HepG2 (cell line): ENCODE results near the gene COX14. TPM values are rescaled to one million over a fixed set of nuclear protein-coding genes. Genes with fewer than 3 reads are reported as not detected.
A peak's percentile ranks its signal among the peaks of the same experiment; 100 is the strongest.

Experiments used
- ATAC-seq: fragments of 200-7000 bp; cut with Tn5 transposase; 3 replicates; pipeline ENCODE4 v1.9.1; 2020; ENCODE audit warnings: mild to moderate bottlenecking, moderate library complexity
- BruUV-seq: library from RNA; stranded (reverse); fragments of 400-500 nt; replicated peaks from 2 replicates; lab custom pipeline; 2021; lab: Mats Ljungman, UMichigan
- CTCF ChIA-PET: fragments of 300-600 bp; formaldehyde crosslinking; extraction: SDS; loops from one replicate; lab custom pipeline; 2021; ENCODE audit warnings: low total read pairs, inconsistent platforms, low intra/inter-chr PET ratio; lab: Yijun Ruan, JAX
- POLR2A ChIA-PET: fragments of 350-600 bp; sonication (Branson Sonifier 250); formaldehyde crosslinking; loops from one replicate; lab custom pipeline; 2020; ENCODE audit warnings: antibody characterized with exemption, inconsistent platforms; lab: Yijun Ruan, JAX
- DNase-seq: peaks from one replicate; pipeline ENCODE4 v3.0.0-alpha.2; 2015; ENCODE audit warnings: low spot score
- FAIRE-seq: peaks from 3 replicates; lab custom pipeline; 2011; peaks lifted over from hg19 to GRCh38; lab: Jason Lieb, UNC
- H2AFZ ChIP-seq: one replicate; pipeline ENCODE4 v1.6.1; 2011; ENCODE audit warnings: low read length, inconsistent platforms
- H3K27ac ChIP-seq: fragments of 300-600 bp; 3 replicates; pipeline ENCODE4 v1.8.0; 2011; ENCODE audit warnings: mixed run types, mild to moderate bottlenecking, mixed read lengths, low read length, inconsistent platforms; ENCODE audit not compliant: insufficient read depth; ENCODE audit errors: extremely low read length
- H3K27me3 ChIP-seq, 2 experiments: fragments of 200-600 bp in 1 of 2; 2 replicates in 1 of 2; 3 replicates in 1 of 2; pipeline versions ENCODE4 v1.6.0 to v1.8.0; 2011; ENCODE audit warnings: low read length in 2 of 2, mild to moderate bottlenecking in 2 of 2, moderate library complexity in 2 of 2, inconsistent platforms in 1 of 2; ENCODE audit not compliant: insufficient read depth in 2 of 2, control insufficient read depth in 1 of 2
- H3K36me3 ChIP-seq, 2 experiments: fragments of 200-600 bp in 1 of 2; replicated peaks in 1 of 2; 2 replicates in 1 of 2; 3 replicates in 1 of 2; pipeline versions ENCODE4 v1.5.1 to v1.8.0; 2011; ENCODE audit warnings: low read length in 2 of 2, inconsistent platforms in 1 of 2; ENCODE audit not compliant: insufficient read depth in 2 of 2, control insufficient read depth in 1 of 2
- H3K4me1 ChIP-seq: 2 replicates; pipeline ENCODE4 v1.5.1; 2012; ENCODE audit warnings: low read length, inconsistent platforms; ENCODE audit not compliant: insufficient read depth
- H3K4me2 ChIP-seq: 2 replicates; pipeline ENCODE4 v1.6.0; 2011; ENCODE audit warnings: low read depth, low read length, inconsistent platforms
- H3K4me3 ChIP-seq, 3 experiments: fragments of 200-600 bp in 1 of 3; sonication (generic), shearing (Covaris generic) in 1 of 3; replicated peaks in 1 of 3; 2 replicates each; pipeline ENCODE4 v1.5.1; 2011 to 2016; ENCODE audit warnings: low read length in 3 of 3, inconsistent platforms in 2 of 3, low read depth in 2 of 3, mild to moderate bottlenecking in 2 of 3, control low read depth in 1 of 3, mixed read lengths in 1 of 3; ENCODE audit not compliant: insufficient read depth in 1 of 3
- H3K79me2 ChIP-seq: one replicate; pipeline ENCODE4 v1.6.1; 2011; ENCODE audit warnings: low read length, inconsistent platforms; ENCODE audit not compliant: insufficient read depth
- H3K9ac ChIP-seq: 2 replicates; pipeline ENCODE4 v1.6.0; 2011; ENCODE audit warnings: mild to moderate bottlenecking, low read depth, low read length, inconsistent platforms; ENCODE audit not compliant: insufficient read depth
- H3K9me3 ChIP-seq: 2 replicates; pipeline ENCODE4 v1.5.1; 2012; ENCODE audit warnings: mild to moderate bottlenecking, low read length
- H4K20me1 ChIP-seq: 2 replicates; pipeline ENCODE4 v1.6.0; 2011; ENCODE audit warnings: inconsistent platforms, mild to moderate bottlenecking, low read length, moderate library complexity; ENCODE audit not compliant: insufficient read depth
- ASH2L ChIP-seq: fragments of 300-600, 200-600 bp; sonication (generic); IDR thresholded peaks from 2 replicates; pipeline ENCODE4 v1.7.0; 2017; ENCODE audit warnings: low read depth, mild to moderate bottlenecking, moderate library complexity, mixed read lengths, low read length; ENCODE audit not compliant: insufficient read length
- BHLHE40 ChIP-seq: IDR thresholded peaks from 2 replicates; pipeline ENCODE4 v1.6.1; 2011; ENCODE audit warnings: low read length, improper control_type of control experiment
- CEBPB ChIP-seq: IDR thresholded peaks from 2 replicates; pipeline ENCODE4 v1.6.1; 2011; ENCODE audit warnings: low read depth, low read length, improper control_type of control experiment, borderline replicate concordance
- EZH2 ChIP-seq: conservative IDR thresholded peaks from 2 replicates; pipeline ENCODE4 v1.6.1; 2012; ENCODE audit warnings: mild to moderate bottlenecking, low read depth, low read length, moderate library complexity
- JUND ChIP-seq: sonication (generic); formaldehyde crosslinking; IDR thresholded peaks from 2 replicates; pipeline ENCODE4 v1.8.0; 2022; ENCODE audit warnings: mild to moderate bottlenecking, missing genetic modification reagents
- KAT2B ChIP-seq: fragments of 150-350 bp; IDR thresholded peaks from 2 replicates; pipeline ENCODE4 v1.6.1; 2014; ENCODE audit warnings: low read depth, low read length, borderline replicate concordance
- MIER2 ChIP-seq: IDR thresholded peaks from 2 replicates; pipeline ENCODE4 v1.6.1; 2016; ENCODE audit warnings: missing biosample characterization, missing genetic modification reagents
- MYNN ChIP-seq: sonication (generic); formaldehyde crosslinking; IDR thresholded peaks from 2 replicates; pipeline ENCODE4 v1.4.0; 2020; ENCODE audit warnings: mild to moderate bottlenecking, low read depth, missing genetic modification reagents
- ZNF256 ChIP-seq: sonication (generic); formaldehyde crosslinking; conservative IDR thresholded peaks from 2 replicates; pipeline ENCODE4 v1.4.0; 2020; ENCODE audit warnings: missing genetic modification reagents
- ZSCAN29 ChIP-seq: sonication (generic); formaldehyde crosslinking; conservative IDR thresholded peaks from 2 replicates; pipeline ENCODE4 v1.4.0; 2020; ENCODE audit warnings: mild to moderate bottlenecking, missing genetic modification reagents
- WGBS: methylation state at CpG from one replicate; pipeline ENCODE4 v1.1.6; 2017; ENCODE audit warnings: low lambda C conversion rate; 5-methylcytosine and 5-hydroxymethylcytosine counted together
- in situ Hi-C: cut with HindIII; loops from 2 replicates; pipeline ENCODE4 v1.10.0; 2017; ENCODE audit warnings: low pct_unique_long_range_greater_than_20kb; ENCODE audit not compliant: extremely low pct_ligation_motif_present
- intact Hi-C: fragments of 100-400 bp; cut with micrococcal nuclease; formaldehyde crosslinking; loops from one replicate; pipeline ENCODE4 v1.10.0; 2022; ENCODE audit not compliant: unreplicated experiment
- polyA plus RNA-seq, 8 experiments: library from polyadenylated mRNA; depleted of rRNA in 3 of 8; stranded (reverse) in 7 of 8; unstranded in 1 of 8; fragments of >200 nt; fragmentation: Illumina TruSeq in 4 of 8; extraction: Trizol in 4 of 8; gene quantifications; 2 replicates each; pipeline versions ENCODE4 v1.2.1 to v1.2.3, GENCODE V29; 2011 to 2016; ENCODE audit warnings: low read depth in 4 of 8, missing spikeins in 1 of 8, mixed read lengths in 1 of 8; ENCODE audit not compliant: insufficient read depth in 1 of 8
- total RNA-seq, 5 experiments: library from RNA; depleted of rRNA; stranded (reverse); fragments of >200 nt; fragmentation: Illumina TruSeq; extraction: Trizol; gene quantifications; 2 replicates each; pipeline ENCODE4 v1.2.3, GENCODE V29; 2016; ENCODE audit warnings: low read depth in 1 of 5
- TF ChIP-seq, protein P1 (sequence below): fragments of 450-650 bp; IDR thresholded peaks from 2 replicates; pipeline ENCODE4 v1.6.1; 2017
- TF ChIP-seq, protein P2 (sequence below), 2 experiments: IDR thresholded peaks; 2 replicates each; pipeline ENCODE4 v1.6.1; 2011 to 2012; ENCODE audit warnings: low read length in 2 of 2, borderline replicate concordance in 1 of 2, low read depth in 1 of 2, mild to moderate bottlenecking in 1 of 2, moderate library complexity in 1 of 2
- TF ChIP-seq, protein P3 (sequence below): sonication (generic); formaldehyde crosslinking; IDR thresholded peaks from 2 replicates; pipeline ENCODE4 v1.4.0; 2020; ENCODE audit warnings: missing genetic modification reagents

The COX14 gene
- total and polyA plus RNA-seq, 2 of the 13 experiments (the other 11 are each of a cell fraction or from before 2014, with no cell fraction given), result 53.0 to 71.6 TPM

DNA sequence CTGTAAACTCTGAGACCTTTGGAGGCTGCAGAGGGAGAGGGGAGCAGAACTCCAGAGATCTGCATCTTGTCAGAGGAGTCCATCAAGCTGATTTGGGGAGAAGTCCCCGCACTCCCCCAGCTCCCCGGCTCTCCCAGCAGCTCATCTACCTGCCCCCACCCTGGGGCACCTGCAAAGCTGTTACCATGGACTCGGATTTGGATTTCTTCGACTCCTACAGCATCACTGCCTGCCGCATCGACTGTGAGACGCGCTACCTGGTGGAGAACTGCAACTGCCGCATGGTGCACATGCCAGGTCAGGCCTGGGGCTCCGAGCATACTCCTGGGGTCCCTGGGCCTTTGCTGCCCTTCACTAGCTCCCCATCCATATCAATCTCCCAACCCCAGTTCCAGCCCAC, 33.8 kb upstream of the COX14 start:
- H3K4me2 ChIP-seq, result no peak overlapping the region
- H3K79me2 ChIP-seq, result no peaks in the 10 kb centered on the region
- H3K9me3 ChIP-seq, result no peaks in the 10 kb centered on the region
- no peaks in the 10 kb centered on the region for H4K20me1 ChIP-seq
- BruUV-seq, result no TSS peak
- H3K4me3 ChIP-seq, result no peak overlapping the region
- CTCF ChIA-PET, result no interaction called here
- H3K27ac ChIP-seq, result no peak overlapping the region
- peaks cover 0 to 1% of the 10 kb centered on the region in 2 experiments; a peak in 1 of 5 replicates for H3K27me3 ChIP-seq
- H3K36me3 ChIP-seq, result no peaks in the 10 kb centered on the region
- intact Hi-C loops, result no loop called here
- peaks cover 76% of the 10 kb centered on the region for H3K4me1 ChIP-seq
- in situ Hi-C loops, result no loop called here
- DNase-seq, result no peak
- no peak overlapping the region for H2AFZ ChIP-seq
- FAIRE-seq, result no peak
- POLR2A ChIA-PET, result no interaction called here
- TF ChIP-seq ASH2L, result no peak
- no peak for TF ChIP-seq BHLHE40
- no peak for TF ChIP-seq MYNN (CRISPR knock-in tag)
- TF ChIP-seq, protein P1, sequence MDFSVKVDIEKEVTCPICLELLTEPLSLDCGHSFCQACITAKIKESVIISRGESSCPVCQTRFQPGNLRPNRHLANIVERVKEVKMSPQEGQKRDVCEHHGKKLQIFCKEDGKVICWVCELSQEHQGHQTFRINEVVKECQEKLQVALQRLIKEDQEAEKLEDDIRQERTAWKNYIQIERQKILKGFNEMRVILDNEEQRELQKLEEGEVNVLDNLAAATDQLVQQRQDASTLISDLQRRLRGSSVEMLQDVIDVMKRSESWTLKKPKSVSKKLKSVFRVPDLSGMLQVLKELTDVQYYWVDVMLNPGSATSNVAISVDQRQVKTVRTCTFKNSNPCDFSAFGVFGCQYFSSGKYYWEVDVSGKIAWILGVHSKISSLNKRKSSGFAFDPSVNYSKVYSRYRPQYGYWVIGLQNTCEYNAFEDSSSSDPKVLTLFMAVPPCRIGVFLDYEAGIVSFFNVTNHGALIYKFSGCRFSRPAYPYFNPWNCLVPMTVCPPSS, result no peak
- TF ChIP-seq EZH2, result no peak
- TF ChIP-seq ZSCAN29 (CRISPR knock-in tag), result no peak
- TF ChIP-seq KAT2B, result no peak
- WGBS, result 84% methylated on average over 9 of the region's 10 CpGs
- no peak for ATAC-seq
- H3K9ac ChIP-seq, result no peak overlapping the region

DNA sequence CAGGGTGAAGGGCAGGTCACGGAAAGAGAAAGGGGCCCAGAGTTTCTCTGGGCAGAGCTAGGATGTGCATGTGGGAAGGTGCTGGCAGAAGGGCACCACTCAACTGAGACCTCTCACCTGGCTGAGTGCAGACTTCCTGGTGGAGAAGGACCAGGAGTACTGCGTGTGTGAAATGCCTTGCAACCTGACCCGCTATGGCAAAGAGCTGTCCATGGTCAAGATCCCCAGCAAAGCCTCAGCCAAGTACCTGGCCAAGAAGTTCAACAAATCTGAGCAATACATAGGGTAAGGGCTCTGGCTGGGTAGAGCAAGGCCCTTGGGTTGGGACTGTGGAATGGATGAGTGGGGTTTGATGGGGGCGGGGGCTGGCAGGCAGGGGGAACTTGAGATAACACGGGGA, 32.3 kb upstream of the COX14 start:
- CTCF ChIA-PET, result no interaction called here
- in situ Hi-C loops, result no loop called here
- TF ChIP-seq, protein P2, sequence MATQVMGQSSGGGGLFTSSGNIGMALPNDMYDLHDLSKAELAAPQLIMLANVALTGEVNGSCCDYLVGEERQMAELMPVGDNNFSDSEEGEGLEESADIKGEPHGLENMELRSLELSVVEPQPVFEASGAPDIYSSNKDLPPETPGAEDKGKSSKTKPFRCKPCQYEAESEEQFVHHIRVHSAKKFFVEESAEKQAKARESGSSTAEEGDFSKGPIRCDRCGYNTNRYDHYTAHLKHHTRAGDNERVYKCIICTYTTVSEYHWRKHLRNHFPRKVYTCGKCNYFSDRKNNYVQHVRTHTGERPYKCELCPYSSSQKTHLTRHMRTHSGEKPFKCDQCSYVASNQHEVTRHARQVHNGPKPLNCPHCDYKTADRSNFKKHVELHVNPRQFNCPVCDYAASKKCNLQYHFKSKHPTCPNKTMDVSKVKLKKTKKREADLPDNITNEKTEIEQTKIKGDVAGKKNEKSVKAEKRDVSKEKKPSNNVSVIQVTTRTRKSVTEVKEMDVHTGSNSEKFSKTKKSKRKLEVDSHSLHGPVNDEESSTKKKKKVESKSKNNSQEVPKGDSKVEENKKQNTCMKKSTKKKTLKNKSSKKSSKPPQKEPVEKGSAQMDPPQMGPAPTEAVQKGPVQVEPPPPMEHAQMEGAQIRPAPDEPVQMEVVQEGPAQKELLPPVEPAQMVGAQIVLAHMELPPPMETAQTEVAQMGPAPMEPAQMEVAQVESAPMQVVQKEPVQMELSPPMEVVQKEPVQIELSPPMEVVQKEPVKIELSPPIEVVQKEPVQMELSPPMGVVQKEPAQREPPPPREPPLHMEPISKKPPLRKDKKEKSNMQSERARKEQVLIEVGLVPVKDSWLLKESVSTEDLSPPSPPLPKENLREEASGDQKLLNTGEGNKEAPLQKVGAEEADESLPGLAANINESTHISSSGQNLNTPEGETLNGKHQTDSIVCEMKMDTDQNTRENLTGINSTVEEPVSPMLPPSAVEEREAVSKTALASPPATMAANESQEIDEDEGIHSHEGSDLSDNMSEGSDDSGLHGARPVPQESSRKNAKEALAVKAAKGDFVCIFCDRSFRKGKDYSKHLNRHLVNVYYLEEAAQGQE (IDR thresholded peaks at IDR 0.05; ENCODE audit: borderline replicate concordance in 1 of 2, low read depth in 1 of 2, low read length in 2 of 2), result peak; percentile 45 to 88
- TF ChIP-seq MIER2 (CRISPR knock-in tag), result peak; percentile 83
- no peak for TF ChIP-seq ZNF256
- TF ChIP-seq, protein P3, sequence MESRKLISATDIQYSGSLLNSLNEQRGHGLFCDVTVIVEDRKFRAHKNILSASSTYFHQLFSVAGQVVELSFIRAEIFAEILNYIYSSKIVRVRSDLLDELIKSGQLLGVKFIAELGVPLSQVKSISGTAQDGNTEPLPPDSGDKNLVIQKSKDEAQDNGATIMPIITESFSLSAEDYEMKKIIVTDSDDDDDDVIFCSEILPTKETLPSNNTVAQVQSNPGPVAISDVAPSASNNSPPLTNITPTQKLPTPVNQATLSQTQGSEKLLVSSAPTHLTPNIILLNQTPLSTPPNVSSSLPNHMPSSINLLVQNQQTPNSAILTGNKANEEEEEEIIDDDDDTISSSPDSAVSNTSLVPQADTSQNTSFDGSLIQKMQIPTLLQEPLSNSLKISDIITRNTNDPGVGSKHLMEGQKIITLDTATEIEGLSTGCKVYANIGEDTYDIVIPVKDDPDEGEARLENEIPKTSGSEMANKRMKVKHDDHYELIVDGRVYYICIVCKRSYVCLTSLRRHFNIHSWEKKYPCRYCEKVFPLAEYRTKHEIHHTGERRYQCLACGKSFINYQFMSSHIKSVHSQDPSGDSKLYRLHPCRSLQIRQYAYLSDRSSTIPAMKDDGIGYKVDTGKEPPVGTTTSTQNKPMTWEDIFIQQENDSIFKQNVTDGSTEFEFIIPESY, result peak; percentile 32; the same call in 1 of the 2 replicates
- no peak for TF ChIP-seq JUND (CRISPR knock-in tag)
- TF ChIP-seq CEBPB, result no peak

More for the DNA sequence above, 32.3 kb upstream of the COX14 start:
- no peak for DNase-seq
- WGBS, result 71% methylated on average over 3 of the region's 5 CpGs
- Histone ChIP-seq H3K27ac (no peak overlapping the region), H2AFZ (no peak overlapping the region), H3K79me2 (peaks cover 3% of the 10 kb centered on the region), H4K20me1 (no peaks in the 10 kb centered on the region), H3K4me1 (peaks cover 75% of the 10 kb centered on the region), H3K4me2 (no peak overlapping the region), H3K4me3 (no peak overlapping the region), H3K9ac (no peak overlapping the region), H3K36me3 (no peaks in the 10 kb centered on the region), H3K9me3 (no peaks in the 10 kb centered on the region), H3K27me3 (no peaks in the 10 kb centered on the region)
- BruUV-seq, result no TSS peak
- ATAC-seq, result no peak
- POLR2A ChIA-PET, result no interaction called here
- FAIRE-seq, result no peak
- intact Hi-C loops, result no loop called here
